GM21529 (cell line): ENCODE data around the gene REV3L.
"Not testable (repeated sequence)": the region's sequence is repeated elsewhere in the genome, so short reads cannot be mapped to it uniquely, and the experiment has no call there.

Experiments
- ATAC-seq: cut with Tn5 transposase; IDR thresholded peaks from one replicate; pipeline ENCODE4 v1.9.1; 2021; ENCODE audit not compliant: unreplicated experiment

REV3L gene

DNA sequence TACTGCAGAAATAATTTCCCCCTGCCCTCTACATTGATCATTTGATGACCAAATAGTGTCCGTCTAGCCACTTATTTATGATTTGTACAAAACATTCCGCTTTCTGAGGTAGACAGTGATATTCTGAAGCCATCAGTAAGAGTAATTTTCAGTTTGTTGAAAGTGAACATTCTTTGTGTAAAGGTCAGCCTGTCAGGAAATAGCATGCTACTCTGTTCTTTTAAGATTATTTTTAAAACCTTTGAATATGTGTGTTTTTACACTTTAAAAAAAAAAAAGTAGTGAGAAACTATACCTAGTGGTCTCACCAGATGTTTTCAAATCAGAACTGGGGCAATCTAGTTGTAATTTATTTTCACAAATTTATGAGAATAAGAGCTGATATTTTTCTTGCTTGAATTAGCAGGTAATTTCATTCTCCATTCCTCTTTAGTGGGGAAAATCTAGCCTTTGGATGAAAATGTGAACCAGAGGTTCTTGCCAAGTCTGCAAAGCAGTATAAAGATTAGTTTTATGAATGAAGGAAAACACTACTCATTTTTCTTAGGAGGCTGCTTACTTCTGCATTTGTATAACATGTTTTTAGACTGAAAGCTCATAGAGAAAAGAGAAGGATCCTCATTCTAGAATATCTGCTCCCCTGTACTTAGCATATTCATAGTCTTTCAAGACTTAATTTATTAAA is 12.1 kb upstream of the REV3L start:
- no peak for ATAC-seq

DNA sequence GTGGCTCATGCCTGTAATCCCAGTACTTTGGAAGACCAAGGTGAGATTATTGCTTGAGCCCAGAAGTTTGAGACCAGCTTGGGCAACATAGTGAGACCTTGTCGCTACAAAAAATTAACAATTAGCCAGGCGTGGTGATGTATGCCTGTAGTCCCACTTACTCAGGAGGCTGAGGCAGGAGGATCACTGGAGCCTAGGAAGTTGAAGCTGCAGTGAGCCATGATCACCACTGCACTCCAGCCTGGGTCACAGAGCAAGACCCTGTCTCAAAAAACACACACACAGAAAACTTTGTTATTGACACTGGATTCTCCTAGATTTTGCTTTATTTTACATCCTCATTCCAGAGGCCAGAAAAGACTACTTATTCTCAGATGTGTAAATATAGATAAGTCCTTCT is 9.5 kb upstream of the REV3L start:
- ATAC-seq = no peak

DNA sequence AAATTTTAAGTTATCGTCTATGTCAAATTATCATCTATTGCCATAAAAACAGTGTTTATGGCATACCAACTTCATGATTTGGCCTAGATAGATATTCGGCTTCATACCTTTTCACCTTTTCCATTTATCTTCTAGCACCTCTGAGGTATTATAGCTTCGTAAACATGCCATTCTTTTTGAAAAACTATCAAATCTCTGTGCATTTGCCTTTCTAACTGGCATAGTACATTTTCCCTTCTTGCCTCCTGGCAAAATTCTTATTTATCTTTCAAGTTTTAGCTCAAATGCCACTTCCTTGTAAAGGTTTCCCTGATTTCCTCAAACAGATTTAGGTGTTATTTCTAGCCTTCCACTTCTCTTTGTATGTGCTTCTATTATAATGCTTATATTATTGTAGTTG is 7.0 kb upstream of the REV3L start:
- ATAC-seq = no peak

DNA sequence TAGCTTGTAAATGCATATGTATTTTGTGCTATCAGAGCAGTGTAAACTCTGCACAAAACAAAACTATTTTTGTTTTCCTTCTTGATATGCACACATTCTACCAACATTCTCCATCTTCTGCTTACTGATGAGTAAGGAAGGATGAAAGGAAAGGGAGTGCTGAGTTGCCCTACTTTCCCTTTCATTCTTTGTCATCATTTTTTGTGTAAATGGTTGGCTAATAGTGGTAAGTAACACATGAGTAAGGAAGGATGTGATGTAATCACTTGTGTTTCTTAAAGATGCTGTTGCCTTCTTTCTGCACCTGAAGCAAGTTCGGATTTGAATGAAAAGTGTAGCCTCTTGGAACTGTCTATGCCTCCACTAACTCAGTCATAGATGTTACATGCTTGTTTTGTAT is 4.6 kb upstream of the REV3L start:
- peak; percentile 34 for ATAC-seq

DNA sequence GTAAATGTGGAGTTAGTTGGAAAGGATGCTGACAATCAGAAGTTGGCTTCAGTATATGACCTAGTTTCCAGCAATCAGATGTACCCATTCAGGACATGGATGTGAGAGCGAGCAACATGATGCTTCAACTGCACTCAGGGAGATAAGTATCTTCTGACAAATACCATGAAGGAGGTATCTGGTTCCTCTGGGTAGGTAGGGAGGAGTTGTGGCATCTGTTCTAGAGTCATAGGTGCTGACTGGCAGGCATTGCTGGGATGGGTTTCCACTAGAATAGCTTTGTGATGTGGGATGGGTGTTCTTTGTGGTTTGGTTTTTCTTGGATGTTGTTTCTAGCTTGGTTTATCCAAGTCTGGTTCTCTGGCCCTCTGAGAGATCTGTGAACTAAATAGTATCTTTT is 3.9 kb upstream of the REV3L start:
- ATAC-seq = no peak

DNA sequence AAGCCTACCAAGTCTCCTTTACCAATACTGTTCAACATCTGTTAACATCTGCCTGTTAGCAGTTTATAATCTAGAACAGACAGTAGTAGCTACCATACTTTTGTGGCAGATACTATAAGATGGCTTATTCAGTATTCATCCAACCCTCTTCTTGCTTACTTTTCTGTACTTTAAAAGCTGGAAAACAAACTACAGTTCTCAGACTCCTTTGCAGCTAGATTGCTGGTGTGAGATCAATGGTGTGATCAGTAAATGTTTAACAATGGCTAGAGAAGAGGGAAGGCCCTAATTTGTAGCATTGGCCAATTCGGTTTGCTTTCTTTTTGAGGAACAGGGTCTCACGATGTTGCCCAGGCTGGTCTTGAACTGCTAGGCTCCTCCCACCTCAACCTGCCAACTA is 3.5 kb upstream of the REV3L start:
- no peak for ATAC-seq

DNA sequence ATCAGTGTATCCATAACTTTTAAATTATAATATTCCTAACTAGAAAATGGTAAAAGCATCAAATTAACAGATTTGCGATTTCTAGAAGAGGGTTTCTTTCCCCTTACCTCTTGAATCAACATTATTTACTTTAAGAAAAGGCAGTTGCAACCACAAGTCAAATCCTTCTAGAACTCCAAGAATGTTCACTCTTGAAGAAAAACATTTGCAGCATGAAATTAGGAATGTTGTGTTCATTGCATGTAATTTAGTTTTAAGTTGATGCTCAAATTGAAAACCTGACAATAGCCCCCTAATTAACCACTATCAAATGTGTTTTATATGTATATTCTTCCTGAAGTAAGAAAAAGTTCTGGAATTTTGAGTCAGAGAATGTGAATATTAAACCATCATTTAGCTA is 2.3 kb upstream of the REV3L start:
- ATAC-seq = no peak

DNA sequence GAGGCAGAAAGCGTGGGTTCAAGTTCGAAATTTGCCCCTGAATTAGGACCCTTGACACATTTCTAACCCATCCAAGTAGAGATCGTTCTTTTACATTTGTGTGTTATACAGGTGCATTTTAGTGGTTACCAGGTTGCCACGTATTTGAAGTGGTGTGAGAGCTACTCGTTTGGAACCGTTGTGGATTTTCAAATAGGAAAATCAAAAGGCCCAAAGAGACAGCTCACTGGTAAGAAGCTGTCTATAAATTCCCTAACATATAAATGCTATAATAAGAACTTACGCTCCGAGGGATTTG is 1.6 kb upstream of the REV3L start:
- no peak for ATAC-seq

DNA sequence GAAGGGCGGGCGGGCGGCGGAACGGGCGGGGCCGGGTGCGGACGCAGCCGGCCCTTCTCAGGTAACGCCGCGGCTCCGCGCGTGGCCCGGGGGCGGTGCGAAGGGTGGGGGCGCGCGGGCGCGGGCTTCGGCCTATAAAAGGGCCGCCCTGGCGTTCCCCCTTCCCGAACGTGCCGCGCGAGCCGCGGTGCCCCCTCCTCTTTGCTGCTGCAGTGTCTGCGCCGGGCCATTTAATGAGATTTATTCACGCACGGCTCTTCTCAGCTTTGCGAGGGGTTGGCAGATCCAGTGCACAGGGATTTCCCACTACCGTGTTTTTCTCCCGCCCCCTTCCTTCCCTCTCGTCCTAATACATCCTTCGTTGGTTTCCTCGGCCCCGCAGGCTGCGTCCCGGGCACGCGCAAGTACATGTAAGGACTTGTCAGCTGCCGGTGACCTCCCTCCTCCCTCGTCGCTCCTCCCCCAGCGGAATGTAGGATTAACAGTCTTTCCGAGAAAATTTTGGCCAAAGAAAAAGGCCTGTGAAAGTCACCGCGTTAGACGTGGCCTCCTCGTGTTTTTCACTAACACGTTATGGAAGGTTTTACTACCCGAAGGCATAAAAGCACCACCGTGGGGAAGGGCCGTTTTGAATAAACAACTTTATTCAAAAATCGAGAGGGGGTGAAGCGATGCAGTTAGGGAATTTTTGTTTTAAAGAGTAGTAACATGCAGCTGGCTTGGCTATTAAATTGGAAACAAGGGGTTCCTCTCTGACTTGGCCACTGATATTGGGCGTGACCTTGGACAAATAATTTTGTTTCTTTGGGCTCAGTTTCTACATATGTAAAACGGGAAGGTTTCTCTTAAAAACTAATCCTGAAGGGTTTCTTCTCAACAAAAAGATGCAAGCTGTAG is 966 bp upstream of the REV3L start:
- peak; percentile 43 for ATAC-seq

DNA sequence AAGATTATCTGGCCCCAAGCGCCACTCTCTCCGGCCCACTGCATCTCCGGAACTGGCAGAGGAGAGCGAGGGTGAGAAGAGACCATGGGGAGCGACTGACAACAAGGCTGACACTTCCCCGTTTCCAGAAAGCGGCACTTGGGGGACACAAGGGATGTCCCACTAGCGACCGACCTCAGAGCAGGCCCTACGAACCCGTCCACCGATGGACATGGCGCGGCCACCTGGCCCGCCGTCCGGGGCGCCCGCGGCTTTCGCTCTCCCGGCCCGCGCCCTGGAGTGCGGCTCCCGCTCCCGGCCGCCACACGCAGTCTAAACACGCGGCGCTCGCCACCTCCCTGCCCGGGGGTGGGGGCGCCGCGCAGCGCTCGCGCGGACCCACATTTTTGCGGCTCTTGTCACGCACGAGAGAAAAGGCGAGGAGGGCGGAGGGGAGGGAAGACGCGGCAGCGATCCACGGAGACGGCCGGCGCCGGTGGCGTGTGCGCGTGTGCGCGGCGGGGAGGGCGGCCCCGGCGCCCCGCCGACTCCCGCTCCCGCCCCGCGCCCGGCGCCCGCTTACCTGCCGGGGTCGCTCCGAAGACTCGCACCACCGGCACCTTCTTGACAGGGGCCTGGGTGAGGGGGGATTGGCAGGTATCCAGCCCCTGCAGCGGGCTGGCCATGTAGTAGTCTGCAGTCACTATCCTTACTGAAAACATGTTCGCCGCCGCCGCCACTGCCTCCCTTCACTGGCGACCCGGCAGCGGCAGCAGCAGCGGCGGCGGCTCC is 645 bp downstream of the REV3L start:
- peak; percentile 17 for ATAC-seq

DNA sequence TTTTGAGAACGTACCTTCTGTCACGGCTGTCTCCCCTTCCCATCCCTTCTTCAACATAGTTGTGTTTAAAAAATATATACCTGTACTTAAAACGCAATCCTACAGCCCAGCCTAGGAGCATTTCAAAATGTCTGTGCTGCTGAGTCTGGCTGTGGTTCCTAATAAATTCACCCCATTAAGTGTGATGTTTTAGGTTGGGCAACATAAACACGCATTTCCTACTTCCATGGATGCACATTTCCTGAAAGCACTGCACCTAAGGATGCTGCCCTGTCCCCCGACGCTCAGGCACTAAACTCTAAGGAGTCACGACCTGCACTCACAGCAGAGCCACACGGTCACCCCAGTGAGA is 1.2 kb downstream of the REV3L start:
- no peak for ATAC-seq

DNA sequence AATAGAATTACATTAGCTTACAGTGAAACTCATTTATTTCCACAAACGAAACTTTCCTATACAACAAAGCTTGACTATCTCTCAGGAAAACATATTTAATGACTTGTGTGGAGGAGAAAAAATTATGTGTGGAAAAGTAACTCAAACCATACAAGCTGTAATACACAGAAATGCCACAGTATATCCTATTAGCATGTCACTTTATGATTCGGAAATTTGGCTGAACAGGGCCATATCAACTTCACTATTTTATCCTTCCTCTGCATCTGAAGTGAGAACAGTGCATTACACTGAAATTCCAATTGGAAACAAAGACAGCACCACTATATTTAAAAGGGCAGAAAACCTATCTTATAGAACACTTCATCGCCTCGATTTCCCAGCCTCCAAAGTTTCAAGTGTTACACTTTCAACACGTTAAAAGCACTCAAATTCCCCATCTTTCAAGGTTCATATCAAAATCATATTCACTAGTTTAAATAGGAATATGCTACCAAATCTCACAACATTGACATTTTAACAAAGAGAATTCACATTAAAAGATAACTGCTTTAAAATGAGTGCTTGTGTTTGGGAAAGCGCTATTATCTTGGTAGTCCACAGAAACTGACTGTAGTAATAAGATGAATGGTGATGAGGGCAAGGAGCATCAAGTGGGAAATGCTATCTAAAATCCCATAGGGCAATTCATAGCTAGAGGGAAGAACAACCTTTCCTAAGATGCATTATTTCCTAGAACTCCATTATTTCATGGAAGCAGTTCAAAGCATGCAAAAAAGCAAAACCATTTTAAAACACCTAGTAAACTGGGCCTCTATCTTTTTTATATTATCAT is 1.8 kb downstream of the REV3L start:
- ATAC-seq = no peak

DNA sequence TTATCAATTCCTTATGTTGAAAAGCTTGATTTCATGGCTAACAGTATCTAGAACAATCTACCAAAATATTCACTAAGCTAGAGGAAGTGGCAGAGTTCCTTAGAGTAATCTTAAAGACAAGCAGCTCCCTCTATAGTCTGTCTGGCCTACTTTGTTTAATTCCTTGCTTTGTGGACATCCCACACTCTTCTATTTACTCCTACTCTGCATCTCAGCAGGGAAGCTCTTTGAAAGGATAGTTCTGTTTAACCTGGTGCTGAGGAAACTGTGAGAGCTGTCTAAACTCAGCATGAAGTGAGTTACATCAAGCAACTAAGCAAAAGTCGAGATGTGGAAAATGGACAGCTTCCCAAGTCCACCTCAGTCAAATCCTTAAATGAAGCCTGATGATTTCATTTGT is 4.3 kb downstream of the REV3L start:
- ATAC-seq = peak; percentile 28

DNA sequence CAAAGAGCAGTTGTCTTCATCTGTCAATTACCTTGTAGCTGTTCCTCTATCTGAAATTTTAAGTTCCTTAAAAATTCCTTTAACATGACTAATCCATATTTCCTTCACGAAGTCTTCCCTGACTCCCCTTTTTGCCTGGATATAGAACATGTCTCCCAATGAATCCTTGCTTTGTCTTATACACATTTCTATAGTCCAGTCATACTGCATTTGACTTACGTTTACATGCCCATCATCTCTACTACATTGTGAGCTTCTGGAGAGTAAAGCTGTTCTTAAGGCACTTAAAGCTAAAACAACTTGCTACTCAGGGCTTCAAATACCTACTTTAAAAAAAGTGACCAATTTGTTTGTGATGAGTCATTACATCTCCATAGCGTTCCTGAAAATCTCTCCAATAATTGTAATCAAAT is 4.9 kb downstream of the REV3L start:
- ATAC-seq = no peak

DNA sequence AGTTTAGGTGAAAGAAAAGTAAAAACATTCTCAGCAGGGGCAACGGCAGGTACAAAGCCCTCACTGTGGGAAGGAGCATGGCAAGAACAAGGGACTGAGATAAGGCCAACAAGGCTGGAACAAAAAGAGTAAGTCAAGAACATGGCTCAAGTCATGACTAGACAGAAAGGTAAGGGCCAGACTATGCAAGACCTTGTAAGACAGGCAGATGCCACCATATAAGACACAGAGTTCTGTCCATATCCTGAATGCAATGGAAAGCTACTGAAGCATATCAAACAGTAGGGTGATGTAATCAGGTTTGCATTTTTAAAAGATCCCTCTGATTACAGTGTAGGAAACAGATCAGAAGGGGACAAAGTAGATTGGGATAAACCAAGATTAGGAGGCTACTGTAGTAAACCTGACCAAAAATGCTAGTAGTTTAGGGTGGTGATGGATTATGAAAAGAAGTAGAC is 5.5 kb downstream of the REV3L start:
- peak; percentile 41 for ATAC-seq

DNA sequence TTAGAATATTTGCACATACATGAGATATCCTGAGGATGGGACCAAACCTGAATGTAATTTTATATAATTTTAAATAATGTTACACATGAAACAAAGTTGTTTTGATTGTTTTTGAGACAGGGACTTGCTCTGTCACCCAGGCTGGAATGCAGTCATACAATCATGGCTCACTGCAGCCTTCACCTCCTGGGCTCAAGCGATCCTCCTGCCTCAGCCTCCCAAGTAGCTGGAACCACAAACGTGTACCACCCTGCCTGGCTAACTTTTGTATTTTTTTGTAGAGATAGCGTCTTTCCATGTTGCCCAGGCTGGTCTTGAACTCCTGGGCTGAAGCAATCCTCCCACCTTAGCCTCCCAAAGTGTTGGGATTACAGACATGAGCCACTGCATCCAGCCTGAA is 7.0 kb downstream of the REV3L start:
- ATAC-seq = not testable (repeated sequence)

DNA sequence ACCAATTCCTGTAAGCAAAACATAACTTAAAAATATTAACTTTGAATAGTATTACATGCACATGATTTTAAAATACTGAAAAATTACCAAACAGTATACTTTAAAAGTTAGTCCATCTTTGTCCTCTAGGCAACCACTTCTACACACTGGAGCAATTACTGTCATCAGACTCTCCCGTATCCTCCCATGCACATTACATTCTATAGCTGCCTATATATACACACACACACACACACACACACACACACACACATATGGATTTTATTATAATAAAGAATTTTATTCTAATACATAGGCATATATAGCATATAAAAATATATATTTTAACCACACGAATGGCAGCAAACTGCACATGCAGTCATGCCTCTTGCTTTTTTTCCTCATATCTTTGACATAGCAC is 8.2 kb downstream of the REV3L start:
- no peak for ATAC-seq

DNA sequence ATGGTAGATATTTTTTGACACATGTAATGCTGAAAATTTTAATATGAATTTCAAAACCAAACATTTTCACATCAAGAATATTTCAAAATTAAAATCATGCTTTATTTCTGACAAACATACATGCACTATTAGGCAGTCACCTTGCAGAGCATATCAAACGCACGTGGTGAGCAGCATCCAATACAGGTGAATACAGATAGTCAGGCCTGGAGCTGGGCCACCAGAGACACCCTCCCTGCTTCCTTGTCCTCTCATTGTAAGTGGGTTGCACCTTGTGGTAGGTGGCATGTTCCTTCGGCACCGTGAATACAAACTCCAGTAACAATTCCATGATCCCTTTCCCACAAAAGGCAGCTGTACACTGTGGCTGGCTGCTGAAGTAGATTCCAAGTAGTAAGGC is 8.9 kb downstream of the REV3L start:
- ATAC-seq = no peak

DNA sequence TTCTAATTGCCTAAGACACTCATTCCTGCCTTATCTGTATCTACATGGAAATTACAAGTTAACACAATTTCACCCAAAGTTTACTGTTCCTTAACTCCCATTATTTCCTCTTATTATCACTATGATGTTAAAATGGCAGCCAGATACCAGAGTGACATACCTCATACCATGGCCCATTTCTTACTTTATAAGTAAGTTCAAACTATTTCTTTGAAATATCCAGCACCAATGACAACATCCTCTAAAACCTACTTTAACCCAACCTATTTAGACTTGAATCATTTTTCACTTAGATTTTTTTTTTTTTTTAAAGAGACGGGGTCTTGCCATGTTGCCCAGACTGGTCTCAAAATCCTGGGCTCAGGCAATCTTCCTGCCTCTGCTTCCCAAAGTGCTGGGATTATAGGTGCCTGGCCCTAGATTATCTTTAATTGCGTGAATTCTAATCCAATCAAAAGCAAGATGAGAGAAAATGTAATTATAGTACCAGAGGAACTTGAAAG is 10.0 kb downstream of the REV3L start:
- ATAC-seq = no peak

DNA sequence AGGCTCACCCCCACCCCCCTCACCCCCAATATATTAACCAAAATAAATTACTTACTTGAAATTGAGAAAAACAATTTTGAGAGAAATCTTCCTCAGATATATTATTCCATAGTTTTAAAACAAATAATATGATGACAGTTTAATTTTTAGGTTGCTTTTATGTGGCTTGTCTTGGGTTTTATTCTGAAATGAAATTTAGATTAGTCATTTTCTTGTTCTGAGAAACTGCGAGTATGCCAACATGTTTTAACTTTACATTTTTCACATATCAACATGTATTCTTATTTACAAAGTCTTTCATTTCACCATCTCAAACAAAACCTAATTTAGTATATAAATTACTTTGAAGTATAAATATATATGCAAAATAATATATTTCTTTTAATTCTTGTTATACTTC is 11.1 kb downstream of the REV3L start:
- no peak for ATAC-seq

DNA sequence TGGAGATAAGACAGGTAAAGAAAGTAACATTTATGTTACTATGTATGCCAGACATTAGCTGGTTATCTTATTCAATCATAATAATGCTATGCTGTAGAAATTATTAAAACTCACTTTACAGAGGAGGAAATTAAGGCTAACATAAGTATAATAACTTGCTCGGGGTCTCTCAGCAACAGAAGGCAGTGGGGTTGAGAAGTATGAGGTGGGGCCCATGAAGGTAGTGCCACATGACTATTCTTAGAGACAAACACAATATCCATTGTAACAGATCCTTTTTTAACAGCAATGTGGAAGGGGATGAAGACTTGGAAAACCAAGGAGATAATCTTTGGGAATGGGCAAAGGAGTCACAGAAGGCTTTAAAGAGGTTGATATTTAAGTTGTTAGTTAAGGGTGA is 11.5 kb downstream of the REV3L start:
- ATAC-seq = no peak
